ENCODE measurements around the gene UNC45A. TPM values are rescaled to one million over a fixed set of nuclear protein-coding genes. Genes with fewer than 3 reads are reported as not detected.

UNC45A gene
- total RNA-seq, 6 experiments from 2014 or later, result 13.3 to 33.0 (median 25.4) TPM

DNA sequence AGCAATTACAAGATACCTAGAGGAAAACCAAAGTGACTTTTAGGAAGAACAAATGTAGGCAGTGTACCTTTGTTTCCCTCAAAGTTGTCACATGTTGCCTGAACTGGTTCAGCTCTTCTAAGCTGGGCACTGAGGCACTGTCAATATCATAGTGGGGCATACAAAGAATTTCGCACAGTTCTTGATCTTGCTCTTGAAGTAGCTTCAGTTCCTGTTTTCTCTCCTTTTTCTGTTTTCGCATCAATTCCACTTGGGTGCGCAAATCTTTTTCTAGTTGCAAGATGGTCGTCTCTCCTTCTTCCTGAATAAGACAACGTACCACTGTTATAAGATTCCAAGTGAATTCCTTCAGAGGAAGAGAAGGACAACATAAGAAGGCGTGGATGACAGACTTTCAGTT lies 46.6 kb downstream of the UNC45A start:
- Histone ChIP-seq H3K27me3 (no peaks in the 10 kb centered on the region), H3K4me1 (no peaks in the 10 kb centered on the region), H3K9me3 (no peaks in the 10 kb centered on the region), H3K36me3 (no peaks in the 10 kb centered on the region), H3K27ac (no peak overlapping the region), H3K4me3 (no peak overlapping the region)
- DNase-seq (no peak), ATAC-seq (no peak)
- TF ChIP-seq, protein P1, sequence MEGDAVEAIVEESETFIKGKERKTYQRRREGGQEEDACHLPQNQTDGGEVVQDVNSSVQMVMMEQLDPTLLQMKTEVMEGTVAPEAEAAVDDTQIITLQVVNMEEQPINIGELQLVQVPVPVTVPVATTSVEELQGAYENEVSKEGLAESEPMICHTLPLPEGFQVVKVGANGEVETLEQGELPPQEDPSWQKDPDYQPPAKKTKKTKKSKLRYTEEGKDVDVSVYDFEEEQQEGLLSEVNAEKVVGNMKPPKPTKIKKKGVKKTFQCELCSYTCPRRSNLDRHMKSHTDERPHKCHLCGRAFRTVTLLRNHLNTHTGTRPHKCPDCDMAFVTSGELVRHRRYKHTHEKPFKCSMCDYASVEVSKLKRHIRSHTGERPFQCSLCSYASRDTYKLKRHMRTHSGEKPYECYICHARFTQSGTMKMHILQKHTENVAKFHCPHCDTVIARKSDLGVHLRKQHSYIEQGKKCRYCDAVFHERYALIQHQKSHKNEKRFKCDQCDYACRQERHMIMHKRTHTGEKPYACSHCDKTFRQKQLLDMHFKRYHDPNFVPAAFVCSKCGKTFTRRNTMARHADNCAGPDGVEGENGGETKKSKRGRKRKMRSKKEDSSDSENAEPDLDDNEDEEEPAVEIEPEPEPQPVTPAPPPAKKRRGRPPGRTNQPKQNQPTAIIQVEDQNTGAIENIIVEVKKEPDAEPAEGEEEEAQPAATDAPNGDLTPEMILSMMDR (IDR thresholded peaks at IDR 0.05), result no peak
- TF ChIP-seq POLR2A (IDR thresholded peaks at IDR 0.05), result no peak
- 78% methylated on average over 6 of the region's 6 CpGs for WGBS (ENCODE audit: insufficient coverage, low coverage, low lambda C conversion rate, missing lambda C conversion rate)
- intact Hi-C loops (cut with DNase I), result no loop called here

DNA sequence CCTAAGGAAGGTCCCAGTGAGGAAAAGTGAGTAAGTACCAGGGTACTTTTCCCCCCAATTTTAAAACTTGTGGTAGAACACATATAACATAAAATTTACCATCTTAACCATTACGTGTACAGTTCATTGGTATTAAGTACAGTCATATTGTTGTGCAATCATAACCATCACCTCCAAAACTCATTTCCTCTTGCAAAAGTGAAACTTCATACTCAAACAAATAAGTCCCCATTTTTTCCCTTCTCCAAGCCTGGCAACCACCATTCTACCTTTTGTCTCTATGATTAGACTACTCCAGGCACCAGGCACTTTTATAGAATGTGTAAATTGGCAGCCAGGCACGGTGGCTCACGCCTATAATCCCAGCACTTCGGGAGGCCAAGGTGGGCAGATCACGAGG lies 47.0 kb downstream of the UNC45A start:
- ATAC-seq, result no peak
- TF ChIP-seq POLR2A (IDR thresholded peaks at IDR 0.05), result no peak
- TF ChIP-seq, protein P1 (IDR thresholded peaks at IDR 0.05), result no peak
- H3K27me3 ChIP-seq, result no peaks in the 10 kb centered on the region
- DNase-seq, result no peak
- H3K4me3 ChIP-seq, result no peak overlapping the region
- no peaks in the 10 kb centered on the region for H3K4me1 ChIP-seq
- no peaks in the 10 kb centered on the region for H3K36me3 ChIP-seq
- intact Hi-C loops (cut with DNase I), result no loop called here
- H3K27ac ChIP-seq, result no peak overlapping the region
- 97% methylated on average over 5 of the region's 5 CpGs for WGBS (ENCODE audit: insufficient coverage, low coverage, low lambda C conversion rate, missing lambda C conversion rate)
- no peaks in the 10 kb centered on the region for H3K9me3 ChIP-seq

GRCh38 chr15:90986790-90987507 lies 51.9 kb downstream of the UNC45A start:
- WGBS (ENCODE audit: insufficient coverage, low coverage, low lambda C conversion rate, missing lambda C conversion rate), result 75% methylated on average over 8 of the region's 11 CpGs
- DNase-seq (no peak), ATAC-seq (no peak)
- Histone ChIP-seq H3K27me3 (no peaks in the 10 kb centered on the region), H3K27ac (no peak overlapping the region), H3K4me3 (no peak overlapping the region), H3K36me3 (no peaks in the 10 kb centered on the region), H3K4me1 (no peaks in the 10 kb centered on the region), H3K9me3 (no peaks in the 10 kb centered on the region)
- TF ChIP-seq, protein P1 (IDR thresholded peaks at IDR 0.05), result no peak
- no peak for TF ChIP-seq POLR2A (IDR thresholded peaks at IDR 0.05)
- intact Hi-C loops (cut with DNase I), result no loop called here

DNA sequence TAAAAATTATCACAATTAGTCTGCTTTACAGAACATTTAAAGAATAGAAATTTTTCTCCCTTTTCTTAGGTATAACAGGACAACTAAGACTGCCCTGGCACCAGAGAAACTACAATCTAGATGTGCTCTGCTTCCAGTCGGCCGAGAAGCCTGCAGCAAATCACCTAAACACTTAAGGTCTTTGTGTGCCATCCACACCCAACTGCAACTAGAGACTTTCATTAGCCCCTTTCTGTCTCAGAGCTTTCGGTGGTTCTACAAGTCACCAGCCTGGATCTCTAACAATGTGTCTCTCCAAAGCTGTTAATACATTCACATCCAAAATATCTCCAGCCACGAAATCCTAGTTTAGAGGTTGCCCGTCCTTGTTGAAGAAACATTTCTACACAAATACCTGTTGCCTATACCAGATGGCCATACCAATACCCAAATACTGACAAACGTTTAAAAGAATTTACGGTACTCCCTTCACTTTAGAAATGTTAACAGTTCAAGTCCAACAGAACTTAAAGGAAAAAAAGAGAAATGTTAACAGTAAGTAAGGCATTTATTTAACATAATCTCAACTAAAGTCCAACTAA lies 52.6 kb downstream of the UNC45A start:
- 84% methylated on average over 7 of the region's 7 CpGs for WGBS (ENCODE audit: insufficient coverage, low coverage, low lambda C conversion rate, missing lambda C conversion rate)
- intact Hi-C loops (cut with DNase I), result no loop called here

More for the DNA sequence above, 52.6 kb downstream of the UNC45A start:
- H3K4me3 ChIP-seq, result no peak overlapping the region
- DNase-seq, result no peak
- TF ChIP-seq, protein P1 (IDR thresholded peaks at IDR 0.05), result no peak
- no peak for TF ChIP-seq POLR2A (IDR thresholded peaks at IDR 0.05)
- no peaks in the 10 kb centered on the region for H3K27me3 ChIP-seq
- no peak for ATAC-seq
- no peaks in the 10 kb centered on the region for H3K4me1 ChIP-seq
- no peaks in the 10 kb centered on the region for H3K36me3 ChIP-seq
- no peaks in the 10 kb centered on the region for H3K9me3 ChIP-seq
- no peak overlapping the region for H3K27ac ChIP-seq

Data from right lobe of liver (tissue), 6 donors.